Measurements from ENCODE around the gene FAT4. TPM values are rescaled to one million over a fixed set of nuclear protein-coding genes. Genes with fewer than 3 reads are reported as not detected.

FAT4 gene
- total and polyA plus RNA-seq, 9 of the 15 experiments (the other 6 are each of a cell fraction or from before 2014, with no cell fraction given), result 0.01 TPM; not detected in 8

DNA sequence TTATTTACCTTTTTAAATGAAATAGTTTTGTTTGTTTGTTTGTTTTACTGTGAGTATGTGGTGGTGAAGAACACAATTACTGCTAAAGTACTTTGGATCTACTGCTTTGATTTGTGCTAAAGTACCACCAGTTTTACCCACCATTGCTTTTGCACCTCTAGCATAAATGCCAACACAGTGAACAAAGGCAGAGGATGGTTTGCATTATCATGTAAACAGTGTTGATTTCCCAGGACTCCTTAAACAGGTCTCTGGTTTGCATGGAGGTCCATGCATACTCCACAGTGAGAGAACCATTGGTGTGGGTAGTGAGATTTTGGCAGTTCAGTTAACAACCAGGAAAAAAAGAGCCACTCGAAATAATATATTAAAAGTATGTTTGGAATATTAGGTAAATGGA is 11.0 kb downstream of the FAT4 start:
- Histone ChIP-seq H3K4me3 (no peak overlapping the region), H3K27me3 (ENCODE audit: control insufficient read depth in 2 of 2, insufficient read depth in 2 of 2, low read length in 2 of 2) (no peaks in the 10 kb centered on the region), H3K9me1 (ENCODE audit: control insufficient read depth, insufficient read depth, low read length) (no peaks in the 10 kb centered on the region), H3K4me1 (replicated peaks in 1 of 2; ENCODE audit: control insufficient read depth in 2 of 2, insufficient read depth in 2 of 2, low read length in 2 of 2) (no peaks in the 10 kb centered on the region), H3K9ac (ENCODE audit: insufficient read depth in 1 of 2, low read depth in 2 of 2, low read length in 2 of 2) (no peak overlapping the region), H3K79me2 (ENCODE audit: control insufficient read depth, insufficient read depth, low read length) (no peaks in the 10 kb centered on the region), H3K36me3 (ENCODE audit: control insufficient read depth, insufficient read depth, low read length) (no peaks in the 10 kb centered on the region), H2AFZ (ENCODE audit: low read depth, low read length) (no peak overlapping the region), H3K27ac (ENCODE audit: extremely low read depth, low read depth, low read length) (no peak overlapping the region), H4K20me1 (replicated peaks; ENCODE audit: control insufficient read depth, insufficient read depth, low read length) (no peaks in the 10 kb centered on the region), H3K4me2 (ENCODE audit: insufficient read depth, low read length) (no peak overlapping the region), H3K9me3 (replicated peaks; ENCODE audit: control insufficient read depth, insufficient read depth, low read depth, low read length) (no peaks in the 10 kb centered on the region)
- BruUV-seq (replicated peaks), result no TSS peak
- TF ChIP-seq, protein P1, sequence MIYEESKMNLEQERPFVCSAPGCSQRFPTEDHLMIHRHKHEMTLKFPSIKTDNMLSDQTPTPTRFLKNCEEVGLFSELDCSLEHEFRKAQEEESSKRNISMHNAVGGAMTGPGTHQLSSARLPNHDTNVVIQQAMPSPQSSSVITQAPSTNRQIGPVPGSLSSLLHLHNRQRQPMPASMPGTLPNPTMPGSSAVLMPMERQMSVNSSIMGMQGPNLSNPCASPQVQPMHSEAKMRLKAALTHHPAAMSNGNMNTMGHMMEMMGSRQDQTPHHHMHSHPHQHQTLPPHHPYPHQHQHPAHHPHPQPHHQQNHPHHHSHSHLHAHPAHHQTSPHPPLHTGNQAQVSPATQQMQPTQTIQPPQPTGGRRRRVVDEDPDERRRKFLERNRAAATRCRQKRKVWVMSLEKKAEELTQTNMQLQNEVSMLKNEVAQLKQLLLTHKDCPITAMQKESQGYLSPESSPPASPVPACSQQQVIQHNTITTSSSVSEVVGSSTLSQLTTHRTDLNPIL (CRISPR knock-in tag; IDR thresholded peaks at IDR 0.05), result no peak
- TF ChIP-seq ZNF77 (CRISPR knock-in tag; IDR thresholded peaks at IDR 0.05) (no peak), TCF7 (IDR thresholded peaks at IDR 0.05; ENCODE audit: borderline replicate concordance) (no peak), LARP7 (IDR thresholded peaks at IDR 0.05) (no peak), BDP1 (IDR thresholded peaks at IDR 0.05; ENCODE audit: insufficient read depth, insufficient read length) (no peak), GTF2E2 (tag; IDR thresholded peaks at IDR 0.05) (no peak), CHCHD3 (CRISPR knock-in tag; IDR thresholded peaks at IDR 0.05) (no peak), ARID2 (IDR thresholded peaks at IDR 0.05) (no peak), HNRNPH1 (optimal IDR thresholded peaks at IDR 0.05; ENCODE audit: low read depth, low read length) (no peak), SPI1 (IDR thresholded peaks at IDR 0.05; ENCODE audit: borderline replicate concordance, low read depth, low read length) (no peak), DMBX1 (CRISPR knock-in tag; IDR thresholded peaks at IDR 0.05; ENCODE audit: borderline replicate concordance) (no peak), YY1 (IDR thresholded peaks at IDR 0.05; ENCODE audit: borderline replicate concordance in 1 of 3, control insufficient read depth in 1 of 3, extremely low read depth in 1 of 3, insufficient read depth in 3 of 3, insufficient read length in 1 of 3, insufficient replicate concordance in 2 of 3, low read depth in 1 of 3, low read length in 2 of 3) (no peak), TCFL5 (CRISPR knock-in tag; conservative IDR thresholded peaks at IDR 0.05) (no peak), BRF1 (IDR thresholded peaks at IDR 0.05; ENCODE audit: borderline replicate concordance, extremely low read depth, insufficient read length) (no peak)
- TF ChIP-seq, protein P2, sequence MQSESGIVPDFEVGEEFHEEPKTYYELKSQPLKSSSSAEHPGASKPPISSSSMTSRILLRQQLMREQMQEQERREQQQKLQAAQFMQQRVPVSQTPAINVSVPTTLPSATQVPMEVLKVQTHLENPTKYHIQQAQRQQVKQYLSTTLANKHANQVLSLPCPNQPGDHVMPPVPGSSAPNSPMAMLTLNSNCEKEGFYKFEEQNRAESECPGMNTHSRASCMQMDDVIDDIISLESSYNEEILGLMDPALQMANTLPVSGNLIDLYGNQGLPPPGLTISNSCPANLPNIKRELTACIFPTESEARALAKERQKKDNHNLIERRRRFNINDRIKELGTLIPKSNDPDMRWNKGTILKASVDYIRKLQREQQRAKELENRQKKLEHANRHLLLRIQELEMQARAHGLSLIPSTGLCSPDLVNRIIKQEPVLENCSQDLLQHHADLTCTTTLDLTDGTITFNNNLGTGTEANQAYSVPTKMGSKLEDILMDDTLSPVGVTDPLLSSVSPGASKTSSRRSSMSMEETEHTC (IDR thresholded peaks at IDR 0.05), result no peak
- TF ChIP-seq, protein P3, sequence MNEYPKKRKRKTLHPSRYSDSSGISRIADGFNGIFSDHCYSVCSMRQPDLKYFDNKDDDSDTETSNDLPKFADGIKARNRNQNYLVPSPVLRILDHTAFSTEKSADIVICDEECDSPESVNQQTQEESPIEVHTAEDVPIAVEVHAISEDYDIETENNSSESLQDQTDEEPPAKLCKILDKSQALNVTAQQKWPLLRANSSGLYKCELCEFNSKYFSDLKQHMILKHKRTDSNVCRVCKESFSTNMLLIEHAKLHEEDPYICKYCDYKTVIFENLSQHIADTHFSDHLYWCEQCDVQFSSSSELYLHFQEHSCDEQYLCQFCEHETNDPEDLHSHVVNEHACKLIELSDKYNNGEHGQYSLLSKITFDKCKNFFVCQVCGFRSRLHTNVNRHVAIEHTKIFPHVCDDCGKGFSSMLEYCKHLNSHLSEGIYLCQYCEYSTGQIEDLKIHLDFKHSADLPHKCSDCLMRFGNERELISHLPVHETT (CRISPR knock-in tag; conservative IDR thresholded peaks at IDR 0.05 in 1 of 2, IDR thresholded peaks at IDR 0.05 in 1 of 2), result no peak
- in situ Hi-C loops (cut with MboI), result no loop called here
- ChIA-PET CTCF (ENCODE audit: low intra/inter-chr PET ratio) (no interaction called here), POLR2A (no interaction called here)
- DNase-seq (ENCODE audit: extremely low read depth in 1 of 4, low spot score in 3 of 4), result no peak
- no peak for ATAC-seq
- FAIRE-seq, result no peak
- intact Hi-C loops (cut with micrococcal nuclease), result no loop called here
- 0% methylated on average over 1 of the region's 1 CpG for WGBS (ENCODE audit: insufficient coverage, low coverage, missing lambda C conversion rate)
